Fibroblast of pulmonary artery (primary cell): ENCODE data around the gene PRR13.

Experiments used
- DNase-seq: peaks from one replicate; pipeline ENCODE4 v3.0.0-alpha.2; 2010; ENCODE audit warnings: low read depth
- H3K4me3 ChIP-seq: replicated peaks from 2 replicates; pipeline ENCODE4 v1.5.1; 2011; ENCODE audit warnings: low read depth, mild to moderate bottlenecking, control low read depth, low read length, moderate library complexity
- TF ChIP-seq, protein P1 (sequence below): IDR thresholded peaks from 2 replicates; pipeline ENCODE4 v1.5.1; 2011; ENCODE audit warnings: mild to moderate bottlenecking, control low read depth, low read length, inconsistent platforms; ENCODE audit errors: missing control alignments

The PRR13 gene

DNA sequence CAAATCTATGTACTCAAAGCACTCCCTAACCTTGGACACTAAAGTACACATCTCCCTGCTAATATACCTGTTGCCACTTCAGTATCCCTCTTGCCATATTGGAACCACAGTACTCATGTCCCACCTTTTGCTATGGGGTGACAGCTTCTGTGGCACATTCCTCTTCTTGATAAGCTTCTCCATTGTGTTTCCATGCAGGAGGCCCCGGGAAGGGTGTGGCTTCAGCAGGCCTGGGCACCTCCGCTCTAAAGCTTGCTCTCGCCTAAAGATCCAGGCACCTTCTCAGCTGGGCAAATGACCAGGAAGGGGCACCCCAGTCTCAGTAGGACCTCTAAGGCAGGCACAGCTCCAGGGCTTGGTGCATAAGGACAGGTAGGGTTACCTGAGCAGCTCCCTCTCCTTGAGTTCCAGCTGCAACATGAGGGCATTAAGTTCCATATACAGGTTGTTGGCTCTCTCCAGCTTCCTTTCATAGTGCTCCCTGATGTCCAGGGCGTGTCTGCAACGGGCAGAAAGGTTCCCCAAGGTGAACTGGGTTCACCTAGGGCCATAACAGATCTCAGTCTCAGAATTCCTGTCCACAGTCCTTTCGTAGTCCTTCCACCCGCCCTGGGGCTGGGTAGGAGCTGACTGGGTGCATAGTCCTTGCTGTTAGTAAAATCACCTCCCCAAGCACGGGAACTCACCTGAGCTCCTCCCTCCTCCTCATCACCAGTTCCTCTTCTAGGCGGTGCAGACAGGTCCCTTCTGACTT, 41.9 kb downstream of the PRR13 start:
- TF ChIP-seq, protein P1, sequence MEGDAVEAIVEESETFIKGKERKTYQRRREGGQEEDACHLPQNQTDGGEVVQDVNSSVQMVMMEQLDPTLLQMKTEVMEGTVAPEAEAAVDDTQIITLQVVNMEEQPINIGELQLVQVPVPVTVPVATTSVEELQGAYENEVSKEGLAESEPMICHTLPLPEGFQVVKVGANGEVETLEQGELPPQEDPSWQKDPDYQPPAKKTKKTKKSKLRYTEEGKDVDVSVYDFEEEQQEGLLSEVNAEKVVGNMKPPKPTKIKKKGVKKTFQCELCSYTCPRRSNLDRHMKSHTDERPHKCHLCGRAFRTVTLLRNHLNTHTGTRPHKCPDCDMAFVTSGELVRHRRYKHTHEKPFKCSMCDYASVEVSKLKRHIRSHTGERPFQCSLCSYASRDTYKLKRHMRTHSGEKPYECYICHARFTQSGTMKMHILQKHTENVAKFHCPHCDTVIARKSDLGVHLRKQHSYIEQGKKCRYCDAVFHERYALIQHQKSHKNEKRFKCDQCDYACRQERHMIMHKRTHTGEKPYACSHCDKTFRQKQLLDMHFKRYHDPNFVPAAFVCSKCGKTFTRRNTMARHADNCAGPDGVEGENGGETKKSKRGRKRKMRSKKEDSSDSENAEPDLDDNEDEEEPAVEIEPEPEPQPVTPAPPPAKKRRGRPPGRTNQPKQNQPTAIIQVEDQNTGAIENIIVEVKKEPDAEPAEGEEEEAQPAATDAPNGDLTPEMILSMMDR = no peak
- DNase-seq = no peak
- H3K4me3 ChIP-seq = no peak overlapping the region

GRCh38 chr12:53483979-53484377, 42.4 kb downstream of the PRR13 start:
- H3K4me3 ChIP-seq = no peak overlapping the region
- TF ChIP-seq, protein P1 = no peak
- no peak for DNase-seq

- no peak overlapping the region for H3K4me3 ChIP-seq
- TF ChIP-seq, protein P1 = no peak
- no peak for DNase-seq
Observed at GRCh38 chr12:53484686-53485575, 43.4 kb downstream of the PRR13 start.

- TF ChIP-seq, protein P1 = no peak
- no peak for DNase-seq
- H3K4me3 ChIP-seq = no peak overlapping the region
Observed at GRCh38 chr12:53485955-53486735, 44.6 kb downstream of the PRR13 start.

- TF ChIP-seq, protein P1 = no peak
- no peak for DNase-seq
- H3K4me3 ChIP-seq = no peak overlapping the region
Observed at GRCh38 chr12:53486736-53487487, 45.4 kb downstream of the PRR13 start.

DNA sequence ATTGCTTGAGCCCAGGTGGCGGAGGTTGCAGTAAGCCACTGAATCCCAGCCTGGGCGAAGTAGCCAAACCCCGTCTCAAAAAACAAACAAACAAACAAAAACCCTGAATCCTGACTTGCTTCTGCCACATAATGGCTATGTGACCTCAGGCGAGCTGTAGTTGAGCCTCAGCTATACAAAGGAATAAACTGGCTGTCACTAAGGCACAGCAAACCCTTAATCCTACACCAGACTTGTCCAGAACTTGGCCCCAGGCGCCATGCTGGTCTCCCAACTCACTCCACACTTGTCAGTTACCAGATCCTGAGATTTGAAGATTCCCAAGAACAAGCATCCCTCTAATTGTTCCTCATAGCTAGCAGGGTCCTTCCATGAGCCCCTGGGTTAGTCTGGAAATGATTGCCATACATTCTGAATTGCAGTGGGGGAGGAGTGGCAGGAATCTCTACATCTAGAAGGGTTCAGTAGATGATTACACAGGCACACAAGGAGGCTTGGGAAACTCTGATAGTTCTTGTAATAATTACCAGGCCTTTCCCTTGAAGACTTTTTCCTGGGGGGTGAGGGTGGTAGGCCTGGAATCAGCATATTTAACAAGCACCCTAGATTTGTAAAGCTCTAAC, 47.8 kb downstream of the PRR13 start:
- TF ChIP-seq, protein P1 = no peak
- no peak for DNase-seq
- no peak overlapping the region for H3K4me3 ChIP-seq
